DND-41 (cell line): ENCODE results near the gene SORBS1.

ENCODE experiments used
- ATAC-seq: fragments of 200-7000 bp; cut with Tn5 transposase; 3 replicates; pipeline ENCODE4 v1.9.1; 2021; ENCODE audit warnings: low read depth; ENCODE audit not compliant: insufficient read depth
- DNase-seq: peaks from one replicate; pipeline ENCODE4 v3.0.0-alpha.2; 2020
- H2AFZ ChIP-seq: 2 replicates; pipeline ENCODE4 v1.6.0; 2012; ENCODE audit warnings: low read depth, low read length
- H3K27ac ChIP-seq: 2 replicates; pipeline ENCODE4 v1.5.1; 2012; ENCODE audit warnings: low read length, inconsistent platforms
- H3K27me3 ChIP-seq: fragments of 200-600 bp; sonication (generic); 2 replicates; pipeline ENCODE4 v1.6.0; 2012; ENCODE audit warnings: low read length, mild to moderate bottlenecking, inconsistent platforms; ENCODE audit not compliant: insufficient read depth, poor library complexity
- H3K36me3 ChIP-seq: 2 replicates; pipeline ENCODE4 v1.5.1; 2012; ENCODE audit warnings: low read length, inconsistent platforms; ENCODE audit not compliant: insufficient read depth
- H3K4me1 ChIP-seq: 2 replicates; pipeline ENCODE4 v1.5.1; 2012; ENCODE audit warnings: mild to moderate bottlenecking, low read length; ENCODE audit not compliant: insufficient read depth
- H3K4me2 ChIP-seq: 2 replicates; pipeline ENCODE4 v1.6.0; 2012; ENCODE audit warnings: mild to moderate bottlenecking, moderate library complexity, low read length, inconsistent platforms; ENCODE audit not compliant: insufficient read depth
- H3K4me3 ChIP-seq, 2 experiments: fragments of 200-600 bp in 1 of 2; shearing (Covaris generic) in 1 of 2; 2 replicates each; pipeline ENCODE4 v1.5.1; 2012 to 2016; ENCODE audit warnings: inconsistent platforms in 2 of 2, low read length in 2 of 2, mild to moderate bottlenecking in 2 of 2, low read depth in 1 of 2, moderate library complexity in 1 of 2
- H3K79me2 ChIP-seq: 2 replicates; pipeline ENCODE4 v1.6.0; 2012; ENCODE audit warnings: low read length, inconsistent platforms; ENCODE audit not compliant: insufficient read depth
- H3K9ac ChIP-seq: 2 replicates; pipeline ENCODE4 v1.6.0; 2012; ENCODE audit warnings: low read depth, mild to moderate bottlenecking, inconsistent platforms, low read length, moderate library complexity
- H3K9me3 ChIP-seq: 2 replicates; pipeline ENCODE4 v1.5.1; 2012; ENCODE audit warnings: low read length, moderate library complexity, mild to moderate bottlenecking, inconsistent platforms; ENCODE audit not compliant: insufficient read depth, severe bottlenecking
- H4K20me1 ChIP-seq: 2 replicates; pipeline ENCODE4 v1.6.0; 2012; ENCODE audit warnings: low read length; ENCODE audit not compliant: insufficient read depth
- CTCF ChIP-seq: IDR thresholded peaks from 2 replicates; pipeline ENCODE4 v1.5.1; 2012; ENCODE audit warnings: borderline replicate concordance, low read length, moderate library complexity, mild to moderate bottlenecking; ENCODE audit not compliant: poor library complexity, severe bottlenecking; ENCODE audit errors: extremely low read depth
- EZH2 ChIP-seq: IDR thresholded peaks from 3 replicates; pipeline ENCODE4 v1.6.1; 2012; ENCODE audit warnings: borderline replicate concordance, low read depth, mild to moderate bottlenecking, moderate library complexity, low read length, inconsistent platforms; ENCODE audit not compliant: severe bottlenecking

SORBS1 gene

GRCh38 chr10:95443636-95444035 lies 117.5 kb downstream of the SORBS1 start:
- ATAC-seq: no peak
- no peaks in the 10 kb centered on the region for H3K4me1 ChIP-seq
- H3K4me3 ChIP-seq: no peak overlapping the region
- no peak for DNase-seq
- no peaks in the 10 kb centered on the region for H3K79me2 ChIP-seq
- H3K9ac ChIP-seq: no peak overlapping the region
- no peaks in the 10 kb centered on the region for H3K9me3 ChIP-seq
- H4K20me1 ChIP-seq: no peaks in the 10 kb centered on the region
- H2AFZ ChIP-seq: no peak overlapping the region
- TF ChIP-seq EZH2 (no peak), CTCF (no peak)
- no peak overlapping the region for H3K4me2 ChIP-seq
- no peaks in the 10 kb centered on the region for H3K36me3 ChIP-seq
- no peak overlapping the region for H3K27ac ChIP-seq
- H3K27me3 ChIP-seq: peaks cover 4% of the 10 kb centered on the region

GRCh38 chr10:95442341-95442740 lies 118.8 kb downstream of the SORBS1 start:
- H3K4me2 ChIP-seq: no peak overlapping the region
- ATAC-seq (no peak), DNase-seq (no peak)
- H3K9ac ChIP-seq: no peak overlapping the region
- no peak overlapping the region for H3K27ac ChIP-seq
- H3K9me3 ChIP-seq: no peaks in the 10 kb centered on the region
- TF ChIP-seq EZH2 (no peak), CTCF (no peak)
- no peaks in the 10 kb centered on the region for H3K4me1 ChIP-seq
- H2AFZ ChIP-seq: no peak overlapping the region
- no peak overlapping the region for H3K4me3 ChIP-seq
- H3K36me3 ChIP-seq: no peaks in the 10 kb centered on the region
- no peaks in the 10 kb centered on the region for H3K79me2 ChIP-seq
- peaks cover 4% of the 10 kb centered on the region for H3K27me3 ChIP-seq
- no peaks in the 10 kb centered on the region for H4K20me1 ChIP-seq

GRCh38 chr10:95441547-95441923 lies 119.6 kb downstream of the SORBS1 start:
- Histone ChIP-seq H4K20me1 (no peaks in the 10 kb centered on the region), H3K27me3 (peaks cover 4% of the 10 kb centered on the region), H3K9ac (no peak overlapping the region), H3K4me3 (no peak overlapping the region), H3K4me2 (no peak overlapping the region), H2AFZ (no peak overlapping the region), H3K36me3 (no peaks in the 10 kb centered on the region), H3K4me1 (no peaks in the 10 kb centered on the region), H3K79me2 (no peaks in the 10 kb centered on the region), H3K27ac (no peak overlapping the region), H3K9me3 (no peaks in the 10 kb centered on the region)
- DNase-seq: no peak
- TF ChIP-seq CTCF: no peak
- TF ChIP-seq EZH2: no peak
- no peak for ATAC-seq
